HG03521 (cell line): Measurements from ENCODE around the gene GNB2.
"Not testable (repeated sequence)": the region's sequence is repeated elsewhere in the genome, so short reads cannot be mapped to it uniquely, and the experiment has no call there.

Experiments
- ATAC-seq: cut with Tn5 transposase; IDR thresholded peaks from one replicate; pipeline ENCODE4 v1.9.1; 2021; ENCODE audit warnings: mild to moderate bottlenecking, moderate library complexity; ENCODE audit not compliant: unreplicated experiment

GNB2 gene

GRCh38 chr7:100693312-100694097 lies 20.0 kb downstream of the GNB2 start:
- ATAC-seq: peak; percentile 14

GRCh38 chr7:100694098-100694745 lies 20.7 kb downstream of the GNB2 start, which contains the start of gene GIGYF1:
GIGYF1 (minus strand) TSS chr7:100694250; CDS start chr7:100688238, 6,012 bp downstream.
- peak; percentile 66 for ATAC-seq

DNA sequence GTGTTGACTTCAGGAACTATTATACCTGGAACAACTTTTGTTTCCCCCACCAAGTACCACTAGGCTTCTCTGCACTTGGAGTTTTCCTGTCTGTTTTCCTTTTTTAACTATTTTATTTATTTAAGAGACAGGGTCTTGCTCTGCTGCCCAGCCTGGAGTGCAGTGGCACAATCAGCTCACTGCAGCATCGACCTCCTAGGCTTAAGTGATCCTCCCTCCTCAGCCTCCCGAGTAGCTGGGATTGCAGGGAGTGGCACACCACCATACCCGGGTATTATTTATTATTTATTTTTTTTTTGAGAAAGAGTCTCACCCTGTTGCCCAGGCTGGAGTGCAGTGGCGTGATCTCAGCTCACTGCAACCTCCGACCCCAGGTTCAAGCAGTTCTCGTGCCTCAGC lies 22.6 kb downstream of the GNB2 start:
- ATAC-seq: no peak

- no peak for ATAC-seq
Measured at GRCh38 chr7:100699018-100699417, 25.5 kb downstream of the GNB2 start.

GRCh38 chr7:100701089-100701488 lies 27.5 kb downstream of the GNB2 start:
- not testable (repeated sequence) for ATAC-seq

DNA sequence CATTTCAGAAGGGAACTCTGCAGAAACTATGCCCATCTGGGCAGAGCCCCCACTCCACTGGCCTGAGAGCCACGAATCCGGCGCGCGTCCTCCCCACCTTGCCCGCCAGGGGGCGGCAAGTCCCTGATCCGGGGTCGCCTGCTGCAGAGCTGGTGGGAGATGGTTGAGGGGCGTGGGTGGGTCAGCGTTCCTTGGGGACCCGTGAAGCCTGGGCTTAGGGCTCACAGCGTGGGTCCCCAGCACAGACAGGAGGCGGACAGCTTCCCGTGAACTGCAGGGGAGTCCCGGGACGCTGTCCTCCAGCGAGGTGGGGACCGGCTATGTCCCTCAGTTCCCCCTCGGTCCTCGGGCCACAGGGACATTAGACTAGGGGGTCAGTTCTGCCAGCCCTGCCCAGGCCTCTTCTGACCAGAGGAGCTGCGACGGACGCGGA lies 31.8 kb downstream of the GNB2 start:
- peak; percentile 38 for ATAC-seq

GRCh38 chr7:100705753-100706671 lies 32.5 kb downstream of the GNB2 start, which contains the start of gene POP7:
POP7 (plus strand) TSS chr7:100706121; CDS start chr7:100706831, 710 bp downstream.
- peak; percentile 92 for ATAC-seq

- no peak for ATAC-seq
Measured at GRCh38 chr7:100706672-100707311, 33.3 kb downstream of the GNB2 start.

GRCh38 chr7:100708395-100708794 lies 34.9 kb downstream of the GNB2 start:
- ATAC-seq: no peak

DNA sequence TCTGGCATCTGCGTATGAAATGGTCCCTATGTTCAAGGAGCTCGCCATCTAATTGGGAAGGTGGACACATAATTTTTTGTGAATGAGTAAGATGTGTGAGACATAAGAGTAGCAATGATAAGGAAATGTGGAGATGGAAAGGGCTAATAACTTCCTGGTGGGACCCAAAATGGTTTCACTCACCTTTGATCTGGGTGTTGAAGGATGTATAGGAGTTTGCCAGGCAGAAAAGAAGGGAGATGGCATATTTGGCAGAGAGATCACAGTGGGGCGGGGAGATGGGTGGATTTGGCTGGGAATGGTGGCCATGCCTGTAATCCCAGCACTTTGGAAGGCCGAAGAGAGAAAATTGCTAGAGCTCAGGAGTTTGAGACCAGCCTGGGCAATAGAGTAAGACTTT lies 36.9 kb downstream of the GNB2 start:
- ATAC-seq: no peak

DNA sequence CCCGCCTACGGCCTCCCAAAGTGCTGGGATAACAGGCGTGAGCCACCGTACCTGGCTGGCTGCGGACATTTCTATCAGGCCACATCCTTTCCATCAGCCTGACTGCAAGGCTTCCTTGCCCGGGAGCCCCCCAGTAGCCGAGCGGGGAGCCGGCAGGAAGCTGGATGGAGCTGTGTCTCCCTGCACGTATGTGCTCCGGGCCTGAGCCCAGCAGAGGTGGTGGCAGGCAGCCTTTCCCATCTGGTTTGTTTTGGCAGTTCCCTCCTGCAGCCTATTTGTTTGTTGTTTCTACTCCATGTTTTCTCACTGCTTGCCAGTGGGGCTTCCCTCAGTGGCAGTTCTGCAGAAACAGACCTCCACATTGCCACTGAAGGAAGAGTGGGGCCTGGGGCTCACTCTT lies 37.8 kb downstream of the GNB2 start:
- no peak for ATAC-seq

DNA sequence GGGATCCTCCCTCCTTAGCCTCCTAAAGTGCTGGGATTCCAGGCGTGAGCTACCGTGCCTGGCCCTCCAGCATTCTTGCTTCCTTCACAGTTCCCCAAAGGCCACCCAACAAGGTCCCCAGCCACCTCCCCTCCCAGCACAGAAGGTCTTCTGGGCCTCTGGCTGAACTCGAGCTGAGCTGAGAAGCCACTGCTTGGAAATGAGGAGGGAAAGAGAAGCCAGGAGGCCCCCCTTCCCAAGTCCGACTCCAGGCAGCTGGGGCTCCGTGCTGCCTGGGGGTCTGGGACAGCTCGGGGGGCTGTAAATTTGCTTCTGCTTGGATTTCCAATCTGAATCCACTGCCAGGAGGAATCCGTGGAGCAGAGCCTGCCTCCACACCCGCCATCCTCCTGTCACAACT lies 41.2 kb downstream of the GNB2 start:
- no peak for ATAC-seq

DNA sequence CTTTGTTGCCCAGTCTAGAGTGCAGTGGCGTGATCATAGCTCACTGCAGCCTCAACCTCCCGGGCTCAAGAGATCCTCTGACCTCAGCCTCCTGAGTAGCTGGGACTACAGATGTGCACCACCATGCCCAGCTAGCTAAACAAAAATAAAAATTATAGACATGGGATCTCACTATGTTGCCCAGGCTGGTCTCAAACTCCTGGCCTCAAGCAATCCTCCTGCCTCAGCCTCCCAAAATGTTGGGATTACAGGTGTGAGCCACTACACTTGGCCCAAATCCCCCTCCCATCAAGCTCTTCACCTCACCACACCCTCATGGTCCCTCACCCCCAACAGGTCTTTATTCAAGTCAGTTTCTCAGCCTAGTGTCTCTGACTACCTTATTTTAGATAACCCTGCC lies 43.5 kb downstream of the GNB2 start:
- ATAC-seq: not testable (repeated sequence)

DNA sequence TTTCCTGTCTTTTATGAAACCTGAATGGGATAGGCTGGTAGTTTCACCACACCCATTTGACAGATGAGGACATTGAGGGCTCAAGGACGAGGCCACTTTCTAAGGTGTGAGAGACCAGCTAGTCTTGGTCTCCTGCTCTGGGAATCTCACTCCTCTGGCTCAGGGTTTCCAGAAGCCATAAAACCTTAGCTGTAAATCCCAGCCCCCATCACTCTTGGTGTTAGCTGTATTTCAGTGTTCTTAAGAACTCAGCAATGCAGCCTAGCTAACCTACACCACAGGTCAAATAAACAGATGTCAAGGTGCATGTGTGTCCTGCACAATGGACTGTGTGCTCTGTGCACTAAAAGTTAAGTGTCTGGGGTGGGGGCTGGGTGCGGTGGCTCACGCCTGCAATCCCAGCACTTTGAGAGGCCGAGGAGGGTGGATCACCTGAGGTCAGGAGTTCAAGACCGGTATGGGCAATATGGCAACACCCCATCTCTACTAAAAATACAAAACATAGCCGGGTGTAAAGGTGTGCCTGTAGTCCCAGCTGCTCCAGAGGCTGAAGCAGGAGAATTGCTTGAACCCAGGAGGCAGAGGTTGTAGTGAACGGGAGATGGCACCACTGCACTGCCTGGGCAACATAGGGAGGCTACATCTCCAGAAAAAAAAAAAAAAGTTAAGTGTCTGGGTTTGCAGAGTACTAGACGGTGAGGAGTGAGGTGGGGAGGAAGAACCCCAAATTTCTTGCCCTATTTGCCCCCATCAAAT lies 46.2 kb downstream of the GNB2 start:
- no peak for ATAC-seq

- no peak for ATAC-seq
Measured at GRCh38 chr7:100720279-100720670, 46.7 kb downstream of the GNB2 start, which contains the start of gene EPO. EPO (plus strand) TSS chr7:100720468; CDS start chr7:100720981, 513 bp downstream.

DNA sequence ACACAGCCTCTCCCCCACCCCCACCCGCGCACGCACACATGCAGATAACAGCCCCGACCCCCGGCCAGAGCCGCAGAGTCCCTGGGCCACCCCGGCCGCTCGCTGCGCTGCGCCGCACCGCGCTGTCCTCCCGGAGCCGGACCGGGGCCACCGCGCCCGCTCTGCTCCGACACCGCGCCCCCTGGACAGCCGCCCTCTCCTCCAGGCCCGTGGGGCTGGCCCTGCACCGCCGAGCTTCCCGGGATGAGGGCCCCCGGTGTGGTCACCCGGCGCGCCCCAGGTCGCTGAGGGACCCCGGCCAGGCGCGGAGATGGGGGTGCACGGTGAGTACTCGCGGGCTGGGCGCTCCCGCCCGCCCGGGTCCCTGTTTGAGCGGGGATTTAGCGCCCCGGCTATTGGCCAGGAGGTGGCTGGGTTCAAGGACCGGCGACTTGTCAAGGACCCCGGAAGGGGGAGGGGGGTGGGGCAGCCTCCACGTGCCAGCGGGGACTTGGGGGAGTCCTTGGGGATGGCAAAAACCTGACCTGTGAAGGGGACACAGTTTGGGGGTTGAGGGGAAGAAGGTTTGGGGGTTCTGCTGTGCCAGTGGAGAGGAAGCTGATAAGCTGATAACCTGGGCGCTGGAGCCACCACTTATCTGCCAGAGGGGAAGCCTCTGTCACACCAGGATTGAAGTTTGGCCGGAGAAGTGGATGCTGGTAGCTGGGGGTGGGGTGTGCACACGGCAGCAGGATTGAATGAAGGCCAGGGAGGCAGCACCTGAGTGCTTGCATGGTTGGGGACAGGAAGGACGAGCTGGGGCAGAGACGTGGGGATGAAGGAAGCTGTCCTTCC lies 47.3 kb downstream of the GNB2 start:
- no peak for ATAC-seq

DNA sequence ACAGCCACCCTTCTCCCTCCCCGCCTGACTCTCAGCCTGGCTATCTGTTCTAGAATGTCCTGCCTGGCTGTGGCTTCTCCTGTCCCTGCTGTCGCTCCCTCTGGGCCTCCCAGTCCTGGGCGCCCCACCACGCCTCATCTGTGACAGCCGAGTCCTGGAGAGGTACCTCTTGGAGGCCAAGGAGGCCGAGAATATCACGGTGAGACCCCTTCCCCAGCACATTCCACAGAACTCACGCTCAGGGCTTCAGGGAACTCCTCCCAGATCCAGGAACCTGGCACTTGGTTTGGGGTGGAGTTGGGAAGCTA lies 47.9 kb downstream of the GNB2 start:
- ATAC-seq: no peak

GRCh38 chr7:100722480-100723212 lies 49.1 kb downstream of the GNB2 start:
- ATAC-seq: no peak
